Activated B cell treated with CpG ODN at 0.5 μM for 24 hours (primary cell): Measurements from ENCODE around the gene HOMER1. TPM values are rescaled to one million over a fixed set of nuclear protein-coding genes. Genes with fewer than 3 reads are reported as not detected.
"Not testable (repeated sequence)": the region's sequence is repeated elsewhere in the genome, so short reads cannot be mapped to it uniquely, and the experiment has no call there.

Source experiments
- ATAC-seq: fragments of 200-7000 bp; cut with Tn5 transposase; one replicate; pipeline ENCODE4 v1.10.0; 2021; ENCODE audit warnings: low read depth, mild to moderate bottlenecking, moderate library complexity
- CTCF ChIA-PET: fragments of 350-600 bp; sonication (Branson Sonifier 250); formaldehyde crosslinking; loops from one replicate; lab custom pipeline; 2021; ENCODE audit warnings: antibody characterized with exemption; lab: Charles Lee
- POLR2A ChIA-PET: fragments of 350-600 bp; sonication (Branson Sonifier 250); formaldehyde crosslinking; loops from one replicate; lab custom pipeline; 2021; ENCODE audit warnings: antibody characterized with exemption; lab: Charles Lee
- DNase-seq: peaks from one replicate; pipeline ENCODE4 v3.0.0; 2022
- H3K27ac Mint-ChIP-seq: one replicate; pipeline ENCODE4 v1.8.0; 2020; ENCODE audit warnings: mixed read lengths
- H3K27me3 Mint-ChIP-seq: one replicate; pipeline ENCODE4 v1.8.0; 2021; ENCODE audit warnings: mixed read lengths
- H3K36me3 Mint-ChIP-seq: one replicate; pipeline ENCODE4 v1.8.0; 2021; ENCODE audit warnings: low read depth, mixed read lengths
- H3K4me1 Mint-ChIP-seq: one replicate; pipeline ENCODE4 v1.8.0; 2021; ENCODE audit warnings: mixed read lengths
- H3K4me3 Mint-ChIP-seq: one replicate; pipeline ENCODE4 v1.8.0; 2020; ENCODE audit warnings: mild to moderate bottlenecking, mixed read lengths
- H3K9me3 Mint-ChIP-seq: one replicate; pipeline ENCODE4 v1.8.0; 2020; ENCODE audit warnings: mixed read lengths
- CTCF ChIP-seq: fragments of 200-600 bp; IDR thresholded peaks from one replicate; pipeline ENCODE4 v1.8.0; 2022; ENCODE audit warnings: antibody characterized with exemption, mild to moderate bottlenecking
- intact Hi-C: fragments of 100-400 bp; cut with micrococcal nuclease; formaldehyde crosslinking; loops from one replicate; pipeline ENCODE4 v1.15.1; 2024
- total RNA-seq: library from RNA; stranded (reverse); gene quantifications from 2 replicates; pipeline ENCODE4 v1.2.3, GENCODE V29; 2022

The HOMER1 gene
- total RNA-seq, 1 donor from 2014 or later, result 3.2 TPM

- CTCF ChIA-PET, result no interaction called here
- intact Hi-C loops, result loop anchor here (10.0 kb wide), 2 partner anchors 874 to 1224 kb away; partner anchors contain the start of genes AP3B1 and LHFPL2
- no peak for TF ChIP-seq CTCF
- peaks cover 11% of the 10 kb centered on the region for H3K4me1 Mint-ChIP-seq
- POLR2A ChIA-PET, result no interaction called here
- ATAC-seq, result no peak
- no peak for DNase-seq
- peaks cover 3% of the 10 kb centered on the region for H3K36me3 Mint-ChIP-seq
- peaks cover 5% of the 10 kb centered on the region for H3K27me3 Mint-ChIP-seq
- H3K9me3 Mint-ChIP-seq, result no peaks in the 10 kb centered on the region
- no peak overlapping the region for H3K4me3 Mint-ChIP-seq
- H3K27ac Mint-ChIP-seq, result no peak overlapping the region
Measured at GRCh38 chr5:79518718-79519117, 4.8 kb upstream of the HOMER1 start.

- ChIA-PET POLR2A (no interaction called here), CTCF (no interaction called here)
- Mint-ChIP-seq H3K4me3 (no peak overlapping the region), H3K36me3 (peaks cover 4% of the 10 kb centered on the region), H3K27me3 (peaks cover 5% of the 10 kb centered on the region), H3K9me3 (no peaks in the 10 kb centered on the region), H3K4me1 (peaks cover 18% of the 10 kb centered on the region), H3K27ac (no peak overlapping the region)
- TF ChIP-seq CTCF, result no peak
- DNase-seq (no peak), ATAC-seq (no peak)
- intact Hi-C loops, result loop anchor here (10.0 kb wide), 2 partner anchors 873 to 1223 kb away; partner anchors contain the start of genes AP3B1 and LHFPL2
Measured at GRCh38 chr5:79517601-79518000, 3.7 kb upstream of the HOMER1 start.

GRCh38 chr5:79516986-79517385 lies 3.1 kb upstream of the HOMER1 start:
- intact Hi-C loops, result loop anchor here (10.0 kb wide), 2 partner anchors 872 to 1222 kb away; partner anchors contain the start of genes AP3B1 and LHFPL2
- Mint-ChIP-seq H3K4me1 (peaks cover 23% of the 10 kb centered on the region), H3K27ac (no peak overlapping the region), H3K27me3 (peaks cover 11% of the 10 kb centered on the region), H3K36me3 (peaks cover 4% of the 10 kb centered on the region), H3K4me3 (no peak overlapping the region), H3K9me3 (no peaks in the 10 kb centered on the region)
- TF ChIP-seq CTCF, result no peak
- ChIA-PET POLR2A (interaction anchor here (0.6 to 0.7 kb wide), 2 partner anchors 10 to 89 kb away, joined by 4 to 5 read pairs; no protein-coding TSS in a partner anchor), CTCF (no interaction called here)
- DNase-seq (no peak), ATAC-seq (no peak)

- ATAC-seq, CTCF ChIA-PET, H3K4me3 Mint-ChIP-seq, H3K36me3 Mint-ChIP-seq, DNase-seq, H3K27ac Mint-ChIP-seq, H3K9me3 Mint-ChIP-seq: not testable (repeated sequence)
- Mint-ChIP-seq H3K4me1 (peaks cover 28% of the 10 kb centered on the region), H3K27me3 (peaks cover 16% of the 10 kb centered on the region)
- POLR2A ChIA-PET, result interaction anchor here (0.6 to 0.7 kb wide), 2 partner anchors 11 to 90 kb away, joined by 4 to 5 read pairs; no protein-coding TSS in a partner anchor
- intact Hi-C loops, result loop anchor here (10.0 kb wide), 2 partner anchors 872 to 1222 kb away; partner anchors contain the start of genes AP3B1 and LHFPL2
Measured at GRCh38 chr5:79516331-79516730, 2.4 kb upstream of the HOMER1 start.

GRCh38 chr5:79514391-79515105 lies 614 bp upstream of the HOMER1 start:
- DNase-seq (peak; percentile 85), ATAC-seq (peak; percentile 77)
- Mint-ChIP-seq H3K27me3 (peaks cover 24% of the 10 kb centered on the region), H3K4me3 (peak overlapping the region; percentile 91), H3K36me3 (peaks cover 4% of the 10 kb centered on the region), H3K9me3 (no peaks in the 10 kb centered on the region), H3K27ac (peak overlapping the region; percentile 89), H3K4me1 (peaks cover 28% of the 10 kb centered on the region)
- no peak for TF ChIP-seq CTCF
- intact Hi-C loops, result loop anchor here (1.0 to 10.0 kb wide), 12 partner anchors 98 to 1882 kb away; partner anchors contain the start of genes AP3B1, ARSB, DHFR and JMY
- POLR2A ChIA-PET, result interaction anchor here (0.5 to 2.2 kb wide), 9 partner anchors 47 to 1992 kb away, joined by 3 to 14 read pairs (median 4); partner anchors contain the start of genes ARSB, DHFR, MSH3 and TENT2
- CTCF ChIA-PET, result interaction anchor here (0.6 kb wide), 1 partner anchor 43 kb away, joined by 4 read pairs; no protein-coding TSS in a partner anchor
